GM18519 (cell line): ENCODE data around the gene FHIT.

Source experiments
- ATAC-seq: cut with Tn5 transposase; IDR thresholded peaks from one replicate; pipeline ENCODE4 v1.9.1; 2021; ENCODE audit warnings: mild to moderate bottlenecking, moderate library complexity; ENCODE audit not compliant: unreplicated experiment, low FRiP score

The FHIT gene

DNA sequence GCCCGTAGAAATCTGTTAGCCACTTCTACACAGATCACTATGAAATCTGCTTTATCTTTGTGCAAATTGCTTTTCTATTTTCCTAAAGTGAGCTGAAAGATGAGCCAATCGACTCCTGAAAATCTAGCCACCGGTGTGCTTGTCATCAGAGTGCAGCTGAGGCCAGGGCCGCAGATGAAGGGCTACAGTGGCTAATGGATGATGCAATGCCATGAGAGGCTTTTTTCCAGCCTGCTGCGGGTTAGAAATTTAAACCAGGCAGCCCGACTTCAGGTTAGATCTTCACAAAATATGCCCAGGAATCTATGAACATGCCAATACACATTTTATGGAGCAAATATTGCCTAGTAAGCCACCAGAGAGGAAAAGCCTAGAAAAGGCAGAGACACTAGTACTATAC is 1253.2 kb downstream of the FHIT start:
- ATAC-seq = no peak

DNA sequence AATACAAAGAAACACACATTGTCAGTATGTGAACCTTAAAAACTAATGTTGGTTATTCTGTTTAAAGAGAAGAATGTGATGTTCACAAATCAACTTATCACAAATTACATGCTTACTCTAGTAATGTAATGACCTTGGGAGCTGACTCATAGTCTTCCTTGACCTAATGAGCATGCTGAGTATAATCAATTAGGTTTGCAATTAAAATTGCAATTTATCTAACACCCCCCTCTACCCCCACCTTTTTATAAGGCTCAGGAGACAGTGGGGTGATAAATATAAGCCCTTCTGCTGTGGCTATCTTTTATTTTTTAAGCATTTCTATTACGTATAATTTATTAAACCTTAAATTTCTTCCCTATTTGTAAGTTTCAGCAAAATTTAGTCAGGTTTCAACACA is 1253.7 kb downstream of the FHIT start:
- no peak for ATAC-seq

DNA sequence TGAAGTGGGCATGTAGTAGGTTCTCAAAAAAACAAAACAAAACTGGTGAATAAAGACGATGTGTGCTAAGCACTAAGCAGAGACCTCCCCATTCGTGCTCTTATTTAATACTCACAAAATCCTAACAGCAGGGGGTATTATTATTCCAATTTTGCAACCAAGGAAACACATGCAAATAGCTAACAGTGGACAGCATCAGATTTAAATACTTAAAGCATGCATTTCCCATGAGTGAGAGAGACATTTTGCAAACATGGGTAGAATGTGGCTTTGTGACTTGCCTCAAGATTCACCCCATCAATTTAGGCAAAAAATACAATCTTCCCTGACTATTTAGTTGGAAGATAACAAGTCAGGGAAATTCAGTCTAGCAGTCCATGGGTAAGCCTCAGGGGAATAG is 1255.2 kb downstream of the FHIT start:
- ATAC-seq = no peak

DNA sequence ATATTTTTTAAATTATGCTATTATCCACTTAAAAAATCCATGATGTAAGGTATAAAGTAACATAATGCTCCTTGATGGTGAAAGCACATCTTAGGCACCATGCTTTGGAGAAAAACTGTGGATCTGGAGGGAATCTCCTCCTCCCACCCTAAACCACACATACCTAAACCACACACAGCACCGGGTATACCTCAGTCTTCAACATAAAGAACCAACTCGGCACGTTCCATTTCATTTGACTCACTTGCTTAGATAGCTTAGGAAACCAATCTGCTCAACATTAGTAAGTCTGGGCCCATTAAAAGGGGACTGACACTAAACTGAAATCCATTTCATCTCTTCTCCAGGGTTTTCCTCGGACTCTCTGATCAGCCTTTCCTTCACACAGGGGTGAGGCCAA is 1255.7 kb downstream of the FHIT start:
- ATAC-seq = no peak

DNA sequence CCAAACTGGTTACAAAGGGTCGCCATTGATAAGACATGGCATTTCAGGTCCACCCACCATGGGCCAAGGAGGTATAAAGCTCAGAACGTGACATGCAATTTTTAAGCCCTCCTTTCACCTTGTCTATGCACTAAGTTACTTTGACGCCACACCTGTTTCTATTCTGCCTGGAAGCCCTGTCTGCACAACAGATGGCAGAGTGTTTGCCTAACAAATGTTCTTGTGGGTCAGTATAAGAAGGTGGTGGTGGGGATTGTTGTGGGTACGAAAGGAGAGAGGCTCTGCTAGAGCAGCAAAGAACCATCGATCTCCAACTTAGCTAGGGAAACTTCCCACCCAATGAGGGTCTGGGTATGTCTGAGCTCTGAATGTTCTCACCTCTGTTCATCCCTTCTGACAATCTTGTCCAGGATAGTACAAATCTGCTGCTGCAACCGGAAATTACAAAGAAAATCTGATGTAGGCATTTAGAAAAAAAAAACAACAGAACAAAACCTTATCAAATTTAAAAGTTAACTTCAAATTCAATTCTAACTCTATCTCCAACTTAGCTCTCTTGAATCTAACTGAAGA is 1256.4 kb downstream of the FHIT start:
- no peak for ATAC-seq

DNA sequence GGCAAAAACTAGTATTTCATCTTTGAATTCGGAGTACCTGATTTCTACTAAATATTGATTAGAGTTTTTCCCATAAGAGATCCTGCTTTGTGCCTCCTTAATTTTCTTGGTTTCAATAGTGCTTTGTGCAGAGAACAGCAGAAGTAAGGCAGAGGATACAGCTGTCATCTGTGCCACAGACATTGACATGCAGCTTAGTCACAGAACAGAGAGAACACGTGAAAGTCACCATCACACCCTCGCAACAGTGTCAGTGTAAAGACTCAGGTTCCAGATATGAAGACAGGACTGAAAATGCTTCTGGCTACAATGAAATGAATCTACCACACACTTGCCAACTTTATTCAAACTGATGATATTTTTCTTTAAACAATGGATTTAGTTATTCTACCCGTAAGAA is 1258.7 kb downstream of the FHIT start:
- no peak for ATAC-seq

DNA sequence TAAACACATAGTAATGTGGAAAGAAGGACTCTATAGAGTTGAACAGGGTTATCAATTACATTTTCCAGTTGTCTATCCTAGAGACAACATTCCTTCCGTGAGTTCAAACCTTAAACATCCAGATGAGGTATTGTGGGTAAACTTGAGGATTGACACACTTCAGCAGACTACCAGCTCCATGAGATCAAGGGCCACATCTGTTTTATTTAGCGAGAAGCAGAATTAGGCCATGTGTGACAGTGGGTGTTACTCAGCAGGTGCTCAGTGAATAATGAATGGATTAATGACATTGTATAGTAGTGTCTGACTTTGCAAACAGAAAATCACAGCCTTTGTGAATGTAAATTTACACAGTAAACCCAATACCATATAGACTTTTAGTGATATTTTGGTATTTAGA is 1260.3 kb downstream of the FHIT start:
- ATAC-seq = no peak

DNA sequence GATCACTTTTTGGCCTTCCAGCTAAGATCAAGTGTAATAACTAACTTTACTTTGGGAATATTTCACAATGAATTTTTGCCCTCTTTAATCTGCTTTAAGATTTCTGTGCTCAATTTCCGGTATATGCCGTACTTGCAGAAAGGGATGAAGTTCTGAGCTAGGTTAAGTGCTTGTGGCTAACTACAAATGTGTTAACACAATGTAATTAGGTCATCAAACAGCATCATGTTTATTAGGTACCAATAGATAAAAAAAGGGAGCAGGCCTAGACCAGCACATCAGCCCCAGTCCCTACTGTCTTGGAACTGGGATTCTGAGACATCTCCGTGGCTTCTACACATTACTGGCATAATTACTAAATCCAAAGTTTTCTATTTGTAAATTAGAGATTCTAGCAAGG is 1268.7 kb downstream of the FHIT start:
- ATAC-seq = no peak

DNA sequence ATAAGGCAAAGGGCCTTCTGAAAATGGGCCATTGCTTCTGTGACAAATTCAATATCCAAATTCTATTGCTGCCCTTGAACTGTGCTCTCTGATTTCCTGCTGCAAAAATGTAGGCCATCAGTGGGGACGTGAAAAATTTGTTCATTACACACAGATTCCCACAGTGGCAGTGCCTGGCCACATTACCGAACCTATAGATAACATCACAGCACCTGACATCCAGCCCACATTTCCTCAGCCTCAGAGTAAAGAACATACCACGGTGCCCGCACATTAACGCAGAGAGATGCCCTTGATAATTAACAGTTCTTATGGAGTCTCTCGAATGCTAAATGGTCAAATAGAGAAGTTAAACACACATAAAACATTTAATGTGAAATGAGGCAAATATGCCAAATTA is 1269.9 kb downstream of the FHIT start:
- no peak for ATAC-seq

DNA sequence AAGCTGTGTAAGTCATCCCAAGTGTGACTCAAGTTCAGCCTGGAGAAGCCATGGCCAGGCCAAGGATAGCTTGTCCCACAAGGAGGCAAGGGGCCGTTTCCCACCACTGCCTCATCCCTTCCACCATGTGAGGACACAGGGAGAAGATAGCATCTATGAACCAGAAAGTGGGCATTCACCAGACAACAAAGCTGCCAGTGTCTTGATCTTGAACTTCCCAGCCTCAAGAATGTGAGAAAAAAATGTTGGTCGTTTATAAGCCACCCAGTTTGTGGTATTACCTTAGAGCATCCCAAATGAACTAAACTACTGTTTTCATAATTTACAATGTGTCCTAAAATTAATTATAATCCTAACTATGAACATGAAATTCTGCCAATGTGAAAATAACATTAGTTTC is 1270.7 kb downstream of the FHIT start:
- ATAC-seq = no peak

DNA sequence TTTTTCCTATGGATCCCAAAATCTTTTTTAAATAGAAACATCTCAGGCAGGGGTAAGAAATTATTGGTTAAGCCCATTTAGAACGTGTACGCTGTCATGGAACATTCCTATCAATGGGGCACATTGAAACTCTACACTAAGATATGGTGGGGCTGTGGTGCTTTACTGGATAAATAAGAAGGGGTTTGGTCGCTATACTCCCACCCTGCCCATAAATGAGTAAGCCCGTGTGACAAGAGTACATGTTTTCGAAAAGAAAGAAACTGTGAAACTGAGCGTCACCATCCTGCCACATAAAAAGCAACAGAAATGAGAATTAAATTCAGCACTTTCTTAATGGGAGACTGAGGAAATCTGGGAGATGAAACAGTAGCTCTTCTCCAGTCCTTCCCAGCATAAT is 1271.7 kb downstream of the FHIT start:
- ATAC-seq = no peak

DNA sequence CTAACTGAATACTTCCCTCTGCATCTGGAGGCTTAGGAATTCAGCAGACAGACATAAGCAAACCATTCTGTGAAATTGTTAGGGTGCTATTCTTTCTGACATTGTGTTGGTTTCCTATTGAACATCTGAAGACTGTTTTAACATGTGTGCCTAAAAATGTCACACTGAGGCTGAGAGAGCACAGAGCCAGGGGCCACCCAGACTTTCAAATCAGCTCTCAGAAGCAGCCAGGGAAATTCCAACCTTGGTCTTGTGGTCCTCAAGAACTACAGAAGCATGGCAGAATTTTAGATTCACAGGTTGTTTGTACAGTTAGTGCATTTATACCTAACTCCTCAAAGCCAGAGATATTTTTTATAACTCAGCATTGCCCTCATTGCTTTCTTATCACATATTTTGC is 1272.3 kb downstream of the FHIT start:
- ATAC-seq = peak; percentile 65

DNA sequence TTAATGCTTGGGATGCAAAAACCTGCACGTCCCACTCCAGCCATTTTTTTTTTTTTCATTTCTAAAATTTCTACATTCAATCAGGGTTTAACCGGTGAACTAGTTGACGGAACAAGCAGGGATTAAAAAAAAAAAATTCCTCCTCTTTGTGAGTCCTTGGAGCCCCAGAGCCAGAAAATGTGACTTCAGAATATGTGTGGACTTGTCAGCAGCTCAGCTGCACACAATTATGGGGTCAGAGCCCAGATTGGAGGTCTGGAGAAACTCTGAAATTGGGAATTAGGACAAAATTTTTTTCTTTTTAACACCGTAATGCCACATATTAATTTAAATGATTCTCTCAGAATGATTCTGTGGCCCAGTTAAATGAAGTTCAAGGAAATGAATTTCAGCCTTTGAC is 1280.5 kb downstream of the FHIT start:
- no peak for ATAC-seq

DNA sequence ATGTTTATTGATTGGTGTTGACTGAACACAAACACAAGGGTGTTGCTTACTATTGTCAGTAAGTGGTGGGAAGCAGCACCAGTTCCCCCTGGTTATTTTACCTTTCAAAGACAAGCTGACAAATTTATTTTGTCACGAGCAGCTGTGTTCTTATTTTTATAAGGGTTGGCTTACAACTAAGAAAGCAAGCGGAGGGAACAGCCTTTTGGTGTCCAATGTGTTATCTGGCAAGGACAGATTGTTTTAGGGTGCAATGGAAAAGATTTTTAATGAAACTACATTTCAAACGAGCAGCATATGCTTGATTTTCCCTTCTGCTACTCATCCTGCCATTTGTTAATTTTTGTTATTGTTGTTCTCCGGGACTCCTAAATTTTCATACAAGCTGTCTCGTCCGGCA is 1280.9 kb downstream of the FHIT start:
- ATAC-seq = no peak

DNA sequence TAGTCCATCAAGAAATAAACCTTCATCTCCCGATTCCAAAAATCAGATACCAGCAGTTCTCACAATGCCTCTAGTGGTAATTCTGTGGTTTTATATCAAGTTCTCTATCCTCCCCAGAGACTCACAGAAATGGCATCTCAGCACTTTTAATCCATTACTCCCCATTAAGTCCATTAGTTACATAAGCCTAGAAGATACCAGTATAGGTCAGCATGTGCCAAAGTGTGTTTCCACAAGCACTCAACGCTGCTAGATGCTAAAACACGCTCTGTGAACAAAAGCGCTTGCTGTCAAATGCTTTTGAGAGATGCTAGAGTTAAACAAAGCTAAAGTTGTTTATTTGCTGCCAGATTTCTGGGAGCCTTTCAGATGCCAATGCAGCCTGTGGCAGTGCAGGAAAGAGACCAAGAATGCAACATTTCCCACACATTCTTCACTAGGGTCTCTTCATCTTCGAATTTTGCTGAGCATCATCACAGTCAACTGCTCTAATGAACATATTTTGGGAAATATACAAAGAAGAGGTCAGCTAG is 1282.7 kb downstream of the FHIT start:
- no peak for ATAC-seq

DNA sequence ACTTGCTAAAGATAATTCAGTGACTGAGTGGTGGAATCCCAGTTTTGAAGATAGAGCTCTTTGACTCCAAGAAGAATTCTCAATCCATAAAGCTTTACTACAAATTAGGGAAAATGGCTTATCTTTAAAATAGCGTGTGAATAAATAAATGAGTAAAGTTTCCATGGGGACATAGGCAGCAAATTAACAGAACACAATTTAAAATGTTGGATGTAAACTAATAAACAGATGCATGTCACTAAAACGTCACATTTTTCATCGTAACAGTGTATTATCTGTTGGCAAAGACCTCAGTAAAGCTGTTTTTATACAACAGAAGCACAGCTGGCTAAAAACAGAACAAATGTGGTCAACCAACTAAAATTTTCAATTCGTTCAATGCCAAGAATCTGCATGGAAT is 1287.6 kb downstream of the FHIT start:
- no peak for ATAC-seq

DNA sequence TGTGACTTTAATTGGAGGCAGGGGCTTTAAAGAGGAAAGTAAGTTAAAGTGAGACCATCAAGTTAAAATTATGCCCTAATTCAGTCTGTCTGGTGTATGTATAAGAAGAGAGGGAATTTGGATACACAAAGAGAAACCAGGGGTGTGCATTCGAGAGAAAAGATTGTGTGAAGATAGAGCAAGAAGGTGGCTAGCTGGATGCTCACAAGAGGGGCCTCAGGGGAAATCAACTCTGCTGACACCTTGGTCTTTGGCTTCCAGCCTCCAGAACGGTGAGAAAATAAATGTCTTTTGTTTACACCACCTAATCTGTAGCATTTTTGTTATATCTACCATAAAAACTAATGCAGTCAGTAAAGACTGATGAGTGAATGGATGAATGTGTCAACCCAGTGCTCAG is 1294.1 kb downstream of the FHIT start:
- ATAC-seq = no peak

DNA sequence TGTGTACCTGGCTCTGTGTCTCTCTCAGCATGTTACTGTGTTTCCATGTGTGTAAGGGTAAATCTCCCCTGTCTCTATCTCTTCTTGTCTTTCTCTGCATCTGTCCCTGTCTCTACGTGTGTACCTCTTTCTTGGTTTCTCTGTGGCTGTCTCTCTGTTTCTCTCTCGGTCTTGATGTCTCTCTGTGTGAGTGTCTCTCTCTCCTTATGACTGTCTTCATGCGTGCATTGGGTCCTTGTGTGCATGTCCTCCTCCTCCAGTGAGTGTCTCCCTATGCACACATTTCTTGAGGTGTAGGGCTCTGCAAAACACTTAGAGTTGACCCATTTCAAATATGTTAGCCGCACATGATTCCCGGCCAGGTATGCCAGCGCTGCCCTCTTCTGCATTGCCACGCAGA is 1298.1 kb downstream of the FHIT start:
- no peak for ATAC-seq

DNA sequence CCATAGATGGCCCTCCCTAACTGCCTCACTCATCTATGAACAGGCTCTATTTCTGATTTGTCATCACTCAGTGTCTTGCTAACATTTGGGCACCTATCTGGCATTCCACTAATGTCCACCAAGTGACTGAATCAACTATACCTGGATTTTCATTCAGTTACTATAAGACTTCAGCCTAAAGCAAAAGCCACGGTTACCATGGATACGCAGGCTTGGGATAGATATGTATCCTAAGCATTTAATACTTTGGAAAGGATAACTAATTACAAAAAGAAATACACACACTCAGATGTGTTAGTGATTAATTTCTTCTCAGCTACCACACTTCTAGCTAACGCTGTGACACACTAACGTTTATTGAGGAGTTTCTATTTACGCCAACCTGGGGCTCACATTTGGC is 1301.9 kb downstream of the FHIT start:
- ATAC-seq = no peak

DNA sequence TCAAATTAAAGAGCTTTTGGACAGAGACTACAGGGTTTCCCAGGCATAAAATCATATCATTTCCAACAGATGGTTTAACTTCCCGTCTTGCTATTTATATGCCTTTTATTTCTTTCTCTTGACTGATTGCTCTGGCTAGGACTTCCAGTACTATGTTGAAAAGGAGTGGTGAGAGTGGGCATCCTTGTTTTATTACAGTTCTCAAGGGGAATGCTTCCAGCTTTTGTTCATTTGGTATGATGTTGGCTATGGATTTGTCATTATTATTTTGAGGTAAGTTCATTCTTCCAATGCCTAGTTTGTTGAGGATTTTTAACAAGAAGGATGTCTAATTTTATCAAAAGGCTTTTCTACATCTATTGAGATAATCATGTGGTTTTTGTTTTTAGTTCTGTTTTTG is 1304.9 kb downstream of the FHIT start:
- no peak for ATAC-seq

DNA sequence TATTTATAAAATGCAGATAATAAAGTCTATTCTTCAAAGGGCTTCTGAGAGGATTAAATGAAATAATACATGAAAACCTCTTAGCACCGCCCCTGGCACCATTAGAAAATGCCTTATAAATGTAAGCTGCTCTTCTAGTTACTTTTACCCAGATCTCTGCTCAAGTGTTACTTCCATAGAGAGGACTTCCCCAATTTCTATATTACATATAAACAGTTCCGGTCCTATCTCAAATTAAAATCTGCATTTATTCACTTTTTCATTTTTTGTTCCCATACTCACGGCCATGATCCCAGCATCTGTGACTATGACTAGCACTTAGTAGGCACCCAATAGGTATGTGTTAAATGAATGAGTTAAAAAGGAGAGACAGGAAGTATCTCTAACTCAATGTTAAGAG is 1310.5 kb downstream of the FHIT start:
- no peak for ATAC-seq

DNA sequence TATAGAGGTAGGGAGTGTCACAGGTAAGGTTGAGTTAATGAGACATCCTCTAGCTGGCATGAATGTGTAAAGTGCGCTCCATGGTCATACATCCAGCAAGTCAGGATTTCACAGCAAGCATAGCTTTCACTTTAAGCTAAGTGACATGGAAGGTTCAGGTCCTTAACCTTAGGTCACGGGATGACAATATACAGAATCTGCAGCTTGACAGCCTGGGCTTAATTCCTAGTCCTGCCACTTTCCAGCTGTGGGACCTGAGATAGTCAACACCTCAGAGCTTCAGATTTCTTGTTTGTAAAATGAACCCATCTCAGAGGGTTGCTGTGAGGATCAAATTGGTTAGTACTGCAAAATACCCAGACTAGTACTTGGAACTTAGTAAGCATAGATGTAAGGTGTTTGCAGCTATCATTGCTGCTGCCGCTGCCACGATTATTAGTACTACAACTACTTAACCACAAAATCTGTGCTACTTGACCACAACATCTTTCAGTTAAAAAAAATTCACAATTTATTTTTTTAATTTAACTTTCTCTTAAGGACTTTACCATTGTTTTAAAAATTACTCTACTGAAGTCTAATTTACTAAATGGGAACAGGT is 1311.3 kb downstream of the FHIT start:
- no peak for ATAC-seq

DNA sequence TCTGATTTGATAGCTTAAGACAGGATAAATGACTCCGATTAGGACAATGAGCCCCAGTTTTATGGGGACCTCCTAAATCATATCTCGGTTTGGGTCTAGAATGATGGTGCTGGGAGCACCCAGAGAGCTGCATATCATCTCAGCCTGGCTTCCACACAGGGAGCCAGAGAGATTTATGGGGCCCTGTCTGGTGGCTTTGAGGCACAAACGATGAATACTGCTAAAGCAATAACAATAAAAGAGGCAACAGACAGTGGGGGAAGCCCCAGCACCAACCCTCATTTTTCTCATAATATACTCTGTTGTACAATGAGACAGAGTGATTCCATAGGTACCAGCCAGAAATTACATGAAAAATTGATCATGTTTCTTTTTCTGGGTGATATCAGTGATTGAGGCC is 1312.4 kb downstream of the FHIT start:
- no peak for ATAC-seq
